Measurements from ENCODE around the gene SIAH3. TPM values are rescaled to one million over a fixed set of nuclear protein-coding genes. Genes with fewer than 3 reads are reported as not detected.
A peak's percentile ranks its signal among the peaks of the same experiment; 100 is the strongest.

SIAH3 gene
- polyA plus RNA-seq, 1 donor from 2014 or later = 4.9 TPM

- H3K27me3 ChIP-seq (ENCODE audit: insufficient read depth, low read depth, low read length) = no peaks in the 10 kb centered on the region
- H3K9ac ChIP-seq (ENCODE audit: low read length) = no peak overlapping the region
- TF ChIP-seq EP300 (conservative IDR thresholded peaks at IDR 0.05; ENCODE audit: poor library complexity, severe bottlenecking) = no peak
- TF ChIP-seq CTCF (IDR thresholded peaks at IDR 0.05; ENCODE audit: poor library complexity, severe bottlenecking) = no peak
- TF ChIP-seq EZH2 (IDR thresholded peaks at IDR 0.05; ENCODE audit: borderline replicate concordance, insufficient read depth, low read length, poor library complexity, severe bottlenecking) = no peak
- TF ChIP-seq TAF1 (IDR thresholded peaks at IDR 0.05; ENCODE audit: low read depth) = no peak
- TF ChIP-seq RAD21 (conservative IDR thresholded peaks at IDR 0.05) = no peak
- no peak for TF ChIP-seq POLR2AphosphoS5 (IDR thresholded peaks at IDR 0.05)
- peak overlapping the region; percentile 46 for H3K27ac ChIP-seq (ENCODE audit: low read length)
- peak overlapping the region; percentile 14 for H3K4me3 ChIP-seq (ENCODE audit: low read length)
- peaks cover 9% of the 10 kb centered on the region for H3F3A ChIP-seq (ENCODE audit: insufficient read depth, low read length, poor library complexity, severe bottlenecking)
- H3K4me2 ChIP-seq (ENCODE audit: low read length) = peak overlapping the region; percentile 26
- H3K79me2 ChIP-seq (replicated peaks; ENCODE audit: insufficient read depth, low read length) = no peaks in the 10 kb centered on the region
- no peaks in the 10 kb centered on the region for H3K9me2 ChIP-seq (ENCODE audit: insufficient read depth, low read length)
- no peaks in the 10 kb centered on the region for H3K36me3 ChIP-seq (ENCODE audit: insufficient read depth, low read length)
- no peak overlapping the region for H2AFZ ChIP-seq (ENCODE audit: low read depth, low read length)
- no peaks in the 10 kb centered on the region for H4K20me1 ChIP-seq (ENCODE audit: insufficient read depth)
- H3K9me3 ChIP-seq (ENCODE audit: low read length) = no peaks in the 10 kb centered on the region
Measured at GRCh38 chr13:45825387-45825650, 26.2 kb downstream of the SIAH3 start.

- H4K20me1 ChIP-seq (ENCODE audit: insufficient read depth) = no peaks in the 10 kb centered on the region
- no peak overlapping the region for H3K9ac ChIP-seq (ENCODE audit: low read length)
- H3K36me3 ChIP-seq (ENCODE audit: insufficient read depth, low read length) = no peaks in the 10 kb centered on the region
- H3K9me3 ChIP-seq (ENCODE audit: low read length) = no peaks in the 10 kb centered on the region
- H2AFZ ChIP-seq (ENCODE audit: low read depth, low read length) = no peak overlapping the region
- peak overlapping the region; percentile 46 for H3K27ac ChIP-seq (ENCODE audit: low read length)
- H3K4me2 ChIP-seq (ENCODE audit: low read length) = no peak overlapping the region
- no peaks in the 10 kb centered on the region for H3K9me2 ChIP-seq (ENCODE audit: insufficient read depth, low read length)
- H3F3A ChIP-seq (ENCODE audit: insufficient read depth, low read length, poor library complexity, severe bottlenecking) = peaks cover 9% of the 10 kb centered on the region
- H3K27me3 ChIP-seq (ENCODE audit: insufficient read depth, low read depth, low read length) = no peaks in the 10 kb centered on the region
- no peak overlapping the region for H3K4me3 ChIP-seq (ENCODE audit: low read length)
- H3K79me2 ChIP-seq (replicated peaks; ENCODE audit: insufficient read depth, low read length) = no peaks in the 10 kb centered on the region
- TF ChIP-seq MXI1 (conservative IDR thresholded peaks at IDR 0.05; ENCODE audit: poor library complexity, severe bottlenecking) = no peak
- no peak for TF ChIP-seq RAD21 (conservative IDR thresholded peaks at IDR 0.05)
- no peak for TF ChIP-seq CTCF (IDR thresholded peaks at IDR 0.05; ENCODE audit: poor library complexity, severe bottlenecking)
- TF ChIP-seq POLR2AphosphoS5 (IDR thresholded peaks at IDR 0.05) = no peak
- TF ChIP-seq EZH2 (IDR thresholded peaks at IDR 0.05; ENCODE audit: borderline replicate concordance, insufficient read depth, low read length, poor library complexity, severe bottlenecking) = no peak
- no peak for TF ChIP-seq TAF1 (IDR thresholded peaks at IDR 0.05; ENCODE audit: low read depth)
- no peak for TF ChIP-seq SMC3 (conservative IDR thresholded peaks at IDR 0.05; ENCODE audit: poor library complexity)
- TF ChIP-seq EP300 (conservative IDR thresholded peaks at IDR 0.05; ENCODE audit: poor library complexity, severe bottlenecking) = no peak
- TF ChIP-seq REST (IDR thresholded peaks at IDR 0.05; ENCODE audit: borderline replicate concordance) = no peak
Measured at GRCh38 chr13:45823583-45823982, 28.0 kb downstream of the SIAH3 start.

Data from neural cell (in vitro differentiated cells).